ENCODE measurements around the gene LKAAEAR1.
A peak's percentile ranks its signal among the peaks of the same experiment; 100 is the strongest.

Gene LKAAEAR1

DNA sequence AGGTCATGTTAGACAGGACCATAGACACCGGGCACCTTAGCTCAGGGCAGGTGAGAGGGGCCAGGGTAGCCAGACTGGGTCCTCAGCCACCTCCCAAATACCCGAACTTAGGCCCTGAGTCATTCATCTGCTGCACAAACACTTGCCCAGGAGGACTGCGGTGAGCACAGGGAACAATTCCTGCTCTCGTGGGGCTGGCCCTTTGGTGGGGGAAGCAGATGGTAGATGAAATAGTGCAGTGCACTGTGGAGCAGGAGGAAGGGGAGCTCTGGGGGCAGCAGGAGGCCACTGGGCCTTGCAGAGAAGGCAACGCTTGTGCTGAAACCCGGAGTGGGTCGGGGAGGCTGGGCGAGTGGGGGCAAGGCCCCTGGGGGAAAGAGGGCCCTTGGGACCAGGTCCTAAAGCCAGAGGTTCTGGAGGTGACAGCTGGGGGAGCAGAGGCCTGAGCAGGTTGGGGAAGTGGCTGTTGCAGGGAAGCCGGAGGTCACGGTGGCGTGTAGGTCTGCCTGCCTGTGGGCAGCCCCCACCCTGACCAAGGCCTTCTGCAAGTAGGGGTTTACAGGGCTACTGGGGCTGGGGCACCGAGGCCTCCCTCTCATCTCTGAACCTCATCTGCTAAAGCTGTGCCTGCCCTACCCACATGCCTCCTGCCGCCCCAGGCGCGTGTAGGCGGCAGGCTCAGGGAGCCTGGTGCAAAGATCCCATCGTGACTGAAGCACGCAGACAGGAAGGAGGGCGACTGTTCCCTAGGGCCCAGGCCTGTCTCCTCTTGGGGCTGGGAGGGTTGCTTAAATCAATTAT is 27.8 kb upstream of the LKAAEAR1 start:
- peak; percentile 43 to 86 (median 84) for DNase-seq
- ChIA-PET CTCF (interaction anchor here (0.7 to 7.1 kb wide), 6 partner anchors 8 to 130 kb away, joined by 3 to 67 read pairs (median 8); partner anchors contain the start of gene LKAAEAR1), POLR2A (interaction anchor here (0.8 kb wide), 1 partner anchor 323 kb away, joined by 3 read pairs; no protein-coding TSS in a partner anchor)
- no peaks in the 10 kb centered on the region for H3K9me3 ChIP-seq (ENCODE audit: control extremely low read depth in 1 of 5, control insufficient read depth in 4 of 5, insufficient read depth in 2 of 5, low read depth in 1 of 5, low read length in 4 of 5)
- peak overlapping the region in 1 of 7 experiments; percentile 0 for H3K4me3 ChIP-seq (ENCODE audit: control insufficient read depth in 1 of 7, extremely low read depth in 1 of 7, insufficient read depth in 4 of 7, low read depth in 2 of 7, low read length in 6 of 7)
- no peaks in the 10 kb centered on the region for H3K27me3 ChIP-seq (replicated peaks in 2 of 5; ENCODE audit: control insufficient read depth in 4 of 5, insufficient read depth in 5 of 5, low read length in 4 of 5)
- peaks cover 0 to 63% (median 36%) of the 10 kb centered on the region in 4 experiments for H3K4me1 ChIP-seq (ENCODE audit: control extremely low read depth in 1 of 4, control insufficient read depth in 4 of 4, insufficient read depth in 4 of 4, low read length in 3 of 4)
- no peak overlapping the region for H3K27ac ChIP-seq (ENCODE audit: insufficient read depth in 1 of 2, low read depth in 1 of 2, low read length in 2 of 2, poor library complexity in 1 of 2, severe bottlenecking in 2 of 2)
- H3K36me3 ChIP-seq (ENCODE audit: control insufficient read depth in 4 of 4, insufficient read depth in 4 of 4, low read length in 3 of 4) = no peaks in the 10 kb centered on the region
- WGBS (ENCODE audit: insufficient coverage) = 19% methylated on average over 14 of the region's 19 CpGs

DNA sequence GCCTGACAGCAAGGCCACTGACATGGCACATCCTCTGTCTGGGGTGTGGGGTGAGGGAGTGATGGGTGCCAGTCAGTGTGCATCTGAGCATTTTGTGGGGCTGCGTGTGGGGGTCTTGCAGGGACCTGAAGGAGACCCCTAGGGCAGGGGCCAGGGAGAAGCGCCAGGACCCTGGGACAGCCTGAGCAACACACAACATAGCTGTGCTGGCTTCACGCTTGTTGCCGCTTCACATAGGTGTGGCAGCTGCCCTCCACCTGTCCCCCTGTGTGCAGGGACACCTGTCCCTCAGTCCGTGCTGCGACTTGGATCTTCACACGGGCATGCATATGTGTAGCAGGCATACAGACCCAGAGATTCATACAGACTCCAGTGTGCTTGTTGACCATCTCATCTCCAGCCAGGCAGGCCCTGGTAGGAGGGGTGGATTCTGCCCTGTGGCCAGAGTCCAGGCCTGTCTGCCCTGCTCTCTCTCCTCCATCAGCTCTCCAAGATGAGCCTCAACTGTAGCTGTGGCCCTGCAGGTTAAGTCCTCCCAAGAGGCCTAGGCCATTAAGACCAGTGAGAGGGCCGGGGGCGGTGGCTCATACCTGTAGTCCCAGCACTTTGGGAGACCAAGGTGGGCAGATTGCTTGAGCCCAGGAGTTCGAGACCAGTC is 26.3 kb upstream of the LKAAEAR1 start:
- no peak overlapping the region for H3K27ac ChIP-seq (ENCODE audit: insufficient read depth in 1 of 2, low read depth in 1 of 2, low read length in 2 of 2, poor library complexity in 1 of 2, severe bottlenecking in 2 of 2)
- H3K36me3 ChIP-seq (ENCODE audit: control insufficient read depth in 4 of 4, insufficient read depth in 4 of 4, low read length in 3 of 4) = no peaks in the 10 kb centered on the region
- H3K9me3 ChIP-seq (ENCODE audit: control extremely low read depth in 1 of 5, control insufficient read depth in 4 of 5, insufficient read depth in 2 of 5, low read depth in 1 of 5, low read length in 4 of 5) = no peaks in the 10 kb centered on the region
- H3K27me3 ChIP-seq (replicated peaks in 2 of 5; ENCODE audit: control insufficient read depth in 4 of 5, insufficient read depth in 5 of 5, low read length in 4 of 5) = no peaks in the 10 kb centered on the region
- H3K4me1 ChIP-seq (ENCODE audit: control extremely low read depth in 1 of 4, control insufficient read depth in 4 of 4, insufficient read depth in 4 of 4, low read length in 3 of 4) = peaks cover 0 to 68% (median 39%) of the 10 kb centered on the region in 4 experiments
- no peak overlapping the region for H3K4me3 ChIP-seq (ENCODE audit: control insufficient read depth in 1 of 7, extremely low read depth in 1 of 7, insufficient read depth in 4 of 7, low read depth in 2 of 7, low read length in 6 of 7)
- WGBS (ENCODE audit: insufficient coverage) = 96% methylated on average over 9 of the region's 10 CpGs
- no peak for DNase-seq
- POLR2A ChIA-PET = no interaction called here
- CTCF ChIA-PET = interaction anchor here (1.5 to 7.1 kb wide), 4 partner anchors 10 to 27 kb away, joined by 3 to 67 read pairs (median 21); partner anchors contain the start of gene LKAAEAR1

DNA sequence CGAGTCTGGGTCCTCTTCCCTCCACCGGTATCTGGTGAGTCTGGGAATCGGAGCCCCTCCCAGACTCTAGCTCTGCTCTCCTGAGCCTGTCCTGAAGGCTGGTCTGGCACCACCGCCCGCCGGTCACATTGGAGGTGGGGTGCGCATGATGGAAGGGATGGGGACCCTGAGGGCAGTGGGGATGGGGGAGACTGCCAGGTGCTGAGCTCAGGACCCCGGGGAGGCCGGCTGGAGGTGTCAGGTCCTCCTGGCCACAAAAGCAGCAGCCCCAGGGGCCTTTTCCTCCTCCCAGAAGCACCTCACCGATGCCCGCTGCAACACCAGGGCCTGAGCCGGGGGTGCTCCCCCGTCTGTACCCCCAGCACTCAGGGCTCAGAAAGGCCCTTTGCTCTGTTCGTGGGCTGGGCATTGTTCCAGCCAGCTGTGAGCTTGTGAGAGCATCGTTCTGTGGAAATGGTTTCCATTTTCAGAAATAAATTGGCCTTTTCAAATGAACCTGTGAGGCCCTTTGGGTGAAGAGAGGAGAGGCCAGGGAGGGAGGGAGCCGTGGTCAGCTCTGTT is 25.7 kb upstream of the LKAAEAR1 start:
- no peaks in the 10 kb centered on the region for H3K9me3 ChIP-seq (ENCODE audit: control extremely low read depth in 1 of 5, control insufficient read depth in 4 of 5, insufficient read depth in 2 of 5, low read depth in 1 of 5, low read length in 4 of 5)
- H3K4me3 ChIP-seq (ENCODE audit: control insufficient read depth in 1 of 7, extremely low read depth in 1 of 7, insufficient read depth in 4 of 7, low read depth in 2 of 7, low read length in 6 of 7) = no peak overlapping the region
- WGBS (ENCODE audit: insufficient coverage) = 70% methylated on average over 7 of the region's 16 CpGs
- POLR2A ChIA-PET = no interaction called here
- H3K4me1 ChIP-seq (ENCODE audit: control extremely low read depth in 1 of 4, control insufficient read depth in 4 of 4, insufficient read depth in 4 of 4, low read length in 3 of 4) = peaks cover 0 to 68% (median 39%) of the 10 kb centered on the region in 4 experiments
- H3K36me3 ChIP-seq (ENCODE audit: control insufficient read depth in 4 of 4, insufficient read depth in 4 of 4, low read length in 3 of 4) = no peaks in the 10 kb centered on the region
- no peaks in the 10 kb centered on the region for H3K27me3 ChIP-seq (replicated peaks in 2 of 5; ENCODE audit: control insufficient read depth in 4 of 5, insufficient read depth in 5 of 5, low read length in 4 of 5)
- DNase-seq = no peak
- CTCF ChIA-PET = interaction anchor here (1.1 to 7.1 kb wide), 5 partner anchors 10 to 69 kb away, joined by 3 to 67 read pairs (median 14); partner anchors contain the start of gene LKAAEAR1
- H3K27ac ChIP-seq (ENCODE audit: insufficient read depth in 1 of 2, low read depth in 1 of 2, low read length in 2 of 2, poor library complexity in 1 of 2, severe bottlenecking in 2 of 2) = no peak overlapping the region

DNA sequence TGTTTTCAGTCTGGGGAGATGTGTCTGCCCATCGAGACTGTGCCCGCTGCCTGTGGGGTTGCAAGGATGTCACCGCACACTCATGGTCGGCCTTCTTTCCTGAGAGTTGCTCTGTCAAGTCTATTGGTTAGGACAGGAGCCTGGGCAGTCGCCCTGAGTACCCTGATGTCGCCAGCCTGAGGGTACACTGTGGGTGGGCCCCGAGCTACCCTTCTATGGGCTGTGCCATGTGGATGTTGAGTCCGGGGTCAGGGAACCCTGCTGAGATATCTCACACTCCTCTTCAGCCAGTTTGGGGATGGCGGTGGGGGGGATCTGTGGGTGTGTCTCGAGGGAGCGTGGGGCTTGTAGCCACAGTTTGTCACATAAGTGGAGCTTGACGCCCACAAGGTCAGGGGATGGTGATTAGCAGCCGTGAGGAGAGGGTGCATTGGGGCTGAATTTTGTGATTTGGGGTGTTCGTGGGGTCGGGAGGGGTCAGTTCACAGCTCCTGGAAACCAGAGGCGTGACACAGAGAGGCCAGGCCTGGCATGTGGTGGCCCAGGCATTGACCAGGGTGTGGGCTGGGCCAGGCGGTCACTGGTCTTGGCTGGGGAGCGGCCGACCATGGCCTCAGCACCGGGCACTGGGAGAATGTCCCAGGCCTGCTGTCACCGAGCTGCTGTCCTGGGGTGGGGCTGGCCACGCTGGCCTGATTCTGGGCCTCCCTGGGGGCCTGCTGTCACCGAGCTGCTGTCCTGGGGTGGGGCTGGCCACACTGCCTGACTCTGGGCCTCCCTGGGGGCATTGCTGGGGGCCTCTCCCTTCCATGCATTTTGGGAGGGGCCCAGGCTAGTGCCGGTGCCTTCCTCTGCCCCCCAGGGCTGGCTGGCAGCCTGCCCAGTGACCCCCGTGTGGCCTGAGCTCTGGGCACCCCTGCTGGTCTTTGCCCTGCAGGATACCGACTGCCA is 24.8 kb upstream of the LKAAEAR1 start:
- 93% methylated on average over 25 of the region's 26 CpGs for WGBS (ENCODE audit: insufficient coverage)
- H3K4me1 ChIP-seq (ENCODE audit: control extremely low read depth in 1 of 4, control insufficient read depth in 4 of 4, insufficient read depth in 4 of 4, low read length in 3 of 4) = peaks cover 0 to 65% (median 39%) of the 10 kb centered on the region in 4 experiments
- no peak for DNase-seq
- H3K36me3 ChIP-seq (ENCODE audit: control insufficient read depth in 4 of 4, insufficient read depth in 4 of 4, low read length in 3 of 4) = no peaks in the 10 kb centered on the region
- H3K9me3 ChIP-seq (ENCODE audit: control extremely low read depth in 1 of 5, control insufficient read depth in 4 of 5, insufficient read depth in 2 of 5, low read depth in 1 of 5, low read length in 4 of 5) = no peaks in the 10 kb centered on the region
- no peak overlapping the region for H3K27ac ChIP-seq (ENCODE audit: insufficient read depth in 1 of 2, low read depth in 1 of 2, low read length in 2 of 2, poor library complexity in 1 of 2, severe bottlenecking in 2 of 2)
- no peaks in the 10 kb centered on the region for H3K27me3 ChIP-seq (replicated peaks in 2 of 5; ENCODE audit: control insufficient read depth in 4 of 5, insufficient read depth in 5 of 5, low read length in 4 of 5)
- H3K4me3 ChIP-seq (ENCODE audit: control insufficient read depth in 1 of 7, extremely low read depth in 1 of 7, insufficient read depth in 4 of 7, low read depth in 2 of 7, low read length in 6 of 7) = no peak overlapping the region
- POLR2A ChIA-PET = no interaction called here
- CTCF ChIA-PET = interaction anchor here (0.9 to 7.1 kb wide), 8 partner anchors 9 to 68 kb away, joined by 3 to 67 read pairs (median 10); partner anchors contain the start of genes LKAAEAR1 and OPRL1

DNA sequence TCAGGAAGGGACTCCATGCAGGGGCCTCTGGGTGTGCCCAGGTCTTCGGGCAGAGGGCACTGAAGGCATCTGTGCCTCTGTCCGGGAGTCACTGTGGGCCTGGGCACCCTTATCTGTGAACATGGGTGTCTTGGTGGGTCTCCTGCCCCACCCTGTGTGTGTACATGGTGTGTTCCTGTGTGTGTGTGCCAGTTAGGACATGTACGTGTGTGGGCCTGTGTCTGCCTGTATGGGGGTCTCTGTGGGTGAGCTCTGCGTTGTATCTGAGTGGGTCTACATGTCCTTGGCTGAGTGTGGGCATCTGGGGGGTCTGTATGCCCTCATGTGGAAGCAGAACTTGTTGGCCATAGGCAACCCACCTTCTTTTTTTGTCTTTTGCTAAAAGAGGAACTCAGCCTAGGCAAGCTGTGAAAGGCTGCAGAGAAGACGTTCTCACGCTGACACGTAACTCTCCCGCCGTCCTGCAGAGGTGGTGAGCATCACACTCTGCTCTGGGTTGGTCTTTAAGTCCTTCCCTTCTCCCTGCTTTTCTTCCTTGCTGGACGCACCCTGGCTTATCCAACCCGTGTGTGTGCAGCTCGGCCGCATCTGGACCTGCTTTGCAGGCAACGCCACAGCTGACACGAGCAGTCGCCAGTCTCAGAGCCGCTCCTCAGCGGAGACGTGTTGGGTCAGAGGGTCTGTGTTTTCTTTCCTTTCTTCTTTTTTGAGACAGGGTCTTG is 23.7 kb upstream of the LKAAEAR1 start:
- no peaks in the 10 kb centered on the region for H3K27me3 ChIP-seq (replicated peaks in 2 of 5; ENCODE audit: control insufficient read depth in 4 of 5, insufficient read depth in 5 of 5, low read length in 4 of 5)
- ChIA-PET POLR2A (no interaction called here), CTCF (interaction anchor here (1.0 to 7.1 kb wide), 7 partner anchors 8 to 127 kb away, joined by 3 to 67 read pairs (median 5); partner anchors contain the start of genes LKAAEAR1, OPRL1, PRPF6 and RGS19)
- H3K4me1 ChIP-seq (ENCODE audit: control extremely low read depth in 1 of 4, control insufficient read depth in 4 of 4, insufficient read depth in 4 of 4, low read length in 3 of 4) = peaks cover 0 to 55% (median 37%) of the 10 kb centered on the region in 4 experiments
- no peak overlapping the region for H3K27ac ChIP-seq (ENCODE audit: insufficient read depth in 1 of 2, low read depth in 1 of 2, low read length in 2 of 2, poor library complexity in 1 of 2, severe bottlenecking in 2 of 2)
- peak; percentile 60 to 90 (median 89) for DNase-seq
- H3K36me3 ChIP-seq (ENCODE audit: control insufficient read depth in 4 of 4, insufficient read depth in 4 of 4, low read length in 3 of 4) = no peaks in the 10 kb centered on the region
- peak overlapping the region in 2 of 7 experiments; percentile 44 to 53 for H3K4me3 ChIP-seq (ENCODE audit: control insufficient read depth in 1 of 7, extremely low read depth in 1 of 7, insufficient read depth in 4 of 7, low read depth in 2 of 7, low read length in 6 of 7)
- 26% methylated on average over 17 of the region's 19 CpGs for WGBS (ENCODE audit: insufficient coverage)
- H3K9me3 ChIP-seq (ENCODE audit: control extremely low read depth in 1 of 5, control insufficient read depth in 4 of 5, insufficient read depth in 2 of 5, low read depth in 1 of 5, low read length in 4 of 5) = no peaks in the 10 kb centered on the region
